ENCODE results near the gene CCDC7. TPM values are rescaled to one million over a fixed set of nuclear protein-coding genes. Genes with fewer than 3 reads are reported as not detected.
"Not testable (repeated sequence)": the region's sequence is repeated elsewhere in the genome, so short reads cannot be mapped to it uniquely, and the experiment has no call there.

The CCDC7 gene
- total RNA-seq = 10 to 100 TPM in 2 of 4 donors, 1 to 10 TPM in 2; 2.4 to 12.5 (median 10.5) TPM

- peak; percentile 60 to 95 for DNase-seq (ENCODE audit: low spot score in 2 of 2)
- WGBS, 2 donors = 1% methylated on average over 47 to 53 of the region's 53 CpGs
These were observed at the start of gene CCDC7 for GRCh38 chr10:32445740-32446535. Gene CCDC7, plus strand, starts transcription at chr10:32446140. Its CDS starts 5,503 bp downstream, at chr10:32451643.

GRCh38 chr10:32397163-32397562, 48.8 kb upstream of the CCDC7 start:
- H3K4me3 ChIP-seq (ENCODE audit: low read depth, poor library complexity, severe bottlenecking); DNase-seq (ENCODE audit: low spot score in 2 of 2); intact Hi-C loops (cut with DNase I; ENCODE audit: low total_unique reads): not testable (repeated sequence)
- WGBS, 2 donors = 91 to 94% methylated on average over 3 of the region's 3 CpGs

More at GRCh38 chr10:32445740-32446535, at the start of gene CCDC7:
- H3K4me3 ChIP-seq (ENCODE audit: low read depth, poor library complexity, severe bottlenecking) = peak within 1 kb of the TSS; percentile 50
- intact Hi-C loops (cut with DNase I; ENCODE audit: low total_unique reads) = no loop called here
- TF ChIP-seq CTCF (IDR thresholded peaks at IDR 0.05) = no peak
- TF ChIP-seq POLR2A (IDR thresholded peaks at IDR 0.05) = peak in 1 of 2 donors; percentile 19

- WGBS, 2 donors = 80 to 90% methylated on average over 3 of the region's 3 CpGs
- H3K4me3 ChIP-seq (ENCODE audit: low read depth, poor library complexity, severe bottlenecking); DNase-seq (ENCODE audit: low spot score in 2 of 2); intact Hi-C loops (cut with DNase I; ENCODE audit: low total_unique reads): not testable (repeated sequence)
These were observed 46.2 kb upstream of the CCDC7 start for GRCh38 chr10:32399720-32400119.

- no peak for TF ChIP-seq CTCF (IDR thresholded peaks at IDR 0.05)
- TF ChIP-seq POLR2A (IDR thresholded peaks at IDR 0.05) = no peak
- DNase-seq (ENCODE audit: low spot score in 2 of 2) = no peak
- intact Hi-C loops (cut with DNase I; ENCODE audit: low total_unique reads) = no loop called here
- H3K4me3 ChIP-seq (ENCODE audit: low read depth, poor library complexity, severe bottlenecking) = no peak overlapping the region
These were observed 45.0 kb upstream of the CCDC7 start for GRCh38 chr10:32400961-32401360.

GRCh38 chr10:32402499-32402898, 43.4 kb upstream of the CCDC7 start:
- no peak overlapping the region for H3K4me3 ChIP-seq (ENCODE audit: low read depth, poor library complexity, severe bottlenecking)
- WGBS, 2 donors = 91% methylated on average over 4 of the region's 4 CpGs
- intact Hi-C loops (cut with DNase I; ENCODE audit: low total_unique reads) = no loop called here
- TF ChIP-seq CTCF (IDR thresholded peaks at IDR 0.05) (no peak), POLR2A (IDR thresholded peaks at IDR 0.05) (no peak)
- DNase-seq (ENCODE audit: low spot score in 2 of 2) = no peak

- no peak for DNase-seq (ENCODE audit: low spot score in 2 of 2)
- intact Hi-C loops (cut with DNase I; ENCODE audit: low total_unique reads) = no loop called here
- 87 to 88% methylated on average over 2 of the region's 2 CpGs for WGBS, 2 donors
- no peak for TF ChIP-seq CTCF (IDR thresholded peaks at IDR 0.05)
- no peak for TF ChIP-seq POLR2A (IDR thresholded peaks at IDR 0.05)
- no peak overlapping the region for H3K4me3 ChIP-seq (ENCODE audit: low read depth, poor library complexity, severe bottlenecking)
These were observed 42.8 kb upstream of the CCDC7 start for GRCh38 chr10:32403091-32403490.

- 93 to 94% methylated on average over 5 of the region's 5 CpGs for WGBS, 2 donors
- H3K4me3 ChIP-seq (ENCODE audit: low read depth, poor library complexity, severe bottlenecking) = no peak overlapping the region
- TF ChIP-seq CTCF (IDR thresholded peaks at IDR 0.05) (no peak), POLR2A (IDR thresholded peaks at IDR 0.05) (no peak)
- DNase-seq (ENCODE audit: low spot score in 2 of 2) = no peak
- intact Hi-C loops (cut with DNase I; ENCODE audit: low total_unique reads) = no loop called here
These were observed 37.2 kb upstream of the CCDC7 start for GRCh38 chr10:32408690-32409089.
